ENCODE measurements around the gene DDX4. TPM values are rescaled to one million over a fixed set of nuclear protein-coding genes. Genes with fewer than 3 reads are reported as not detected.

DDX4 gene
- total RNA-seq, 3 donors from 2014 or later = not detected

GRCh38 chr5:55832446-55832845 lies 94.6 kb downstream of the DDX4 start:
- no peak for TF ChIP-seq CTCF (IDR thresholded peaks at IDR 0.05)
- no peak for ATAC-seq
- H3K36me3 ChIP-seq (ENCODE audit: low read depth) = no peaks in the 10 kb centered on the region
- intact Hi-C loops (cut with DNase I, micrococcal nuclease) = no loop called here
- H3K9me3 ChIP-seq = no peaks in the 10 kb centered on the region
- no peak overlapping the region for H3K4me3 ChIP-seq
- H3K4me1 ChIP-seq (ENCODE audit: low read depth) = no peaks in the 10 kb centered on the region
- no peak for DNase-seq

- Histone ChIP-seq H3K4me3 (no peak overlapping the region), H3K36me3 (ENCODE audit: low read depth) (no peaks in the 10 kb centered on the region), H3K4me1 (ENCODE audit: low read depth) (no peaks in the 10 kb centered on the region), H3K9me3 (no peaks in the 10 kb centered on the region)
- DNase-seq (no peak), ATAC-seq (no peak)
- intact Hi-C loops (cut with DNase I, micrococcal nuclease) = no loop called here
- no peak for TF ChIP-seq CTCF (IDR thresholded peaks at IDR 0.05)
Measured at GRCh38 chr5:55836191-55836590, 98.3 kb downstream of the DDX4 start.

- Histone ChIP-seq H3K4me1 (ENCODE audit: low read depth) (no peaks in the 10 kb centered on the region), H3K36me3 (ENCODE audit: low read depth) (no peaks in the 10 kb centered on the region), H3K9me3 (peaks cover 3% of the 10 kb centered on the region), H3K4me3 (no peak overlapping the region)
- DNase-seq = no peak
- ATAC-seq = no peak
- intact Hi-C loops (cut with DNase I, micrococcal nuclease) = no loop called here
- TF ChIP-seq CTCF (IDR thresholded peaks at IDR 0.05) = no peak
Measured at GRCh38 chr5:55841976-55842375, 104.1 kb downstream of the DDX4 start.

GRCh38 chr5:55847837-55848236 lies 110.0 kb downstream of the DDX4 start:
- no peak for ATAC-seq
- Histone ChIP-seq H3K9me3 (peaks cover 3% of the 10 kb centered on the region), H3K4me3 (no peak overlapping the region), H3K36me3 (ENCODE audit: low read depth) (no peaks in the 10 kb centered on the region), H3K4me1 (ENCODE audit: low read depth) (no peaks in the 10 kb centered on the region)
- no peak for DNase-seq
- TF ChIP-seq CTCF (IDR thresholded peaks at IDR 0.05) = no peak
- intact Hi-C loops (cut with DNase I, micrococcal nuclease) = no loop called here

- intact Hi-C loops (cut with DNase I, micrococcal nuclease) = no loop called here
- Histone ChIP-seq H3K9me3 (peaks cover 3% of the 10 kb centered on the region), H3K4me3 (no peak overlapping the region), H3K4me1 (ENCODE audit: low read depth) (no peaks in the 10 kb centered on the region), H3K36me3 (ENCODE audit: low read depth) (no peaks in the 10 kb centered on the region)
- no peak for TF ChIP-seq CTCF (IDR thresholded peaks at IDR 0.05)
- ATAC-seq (no peak), DNase-seq (no peak)
Measured at GRCh38 chr5:55848783-55849182, 110.9 kb downstream of the DDX4 start.

All from mucosa of descending colon (tissue), 3 donors.